Endothelial cell of umbilical vein (primary cell): ENCODE measurements around the gene HOXA2. TPM values are rescaled to one million over a fixed set of nuclear protein-coding genes. Genes with fewer than 3 reads are reported as not detected.

Experiments used
- BruUV-seq: library from RNA; stranded (reverse); fragments of 400-500 nt; replicated peaks from 2 replicates; lab custom pipeline; 2021; lab: Mats Ljungman, UMichigan
- CTCF ChIA-PET: fragments of 300-600, 350-600 bp; sonication (Branson Sonifier 250); formaldehyde crosslinking; loops from one replicate; lab custom pipeline; 2021; ENCODE audit warnings: antibody characterized with exemption, inconsistent platforms; lab: Charles Lee
- POLR2A ChIA-PET: fragments of 300-600, 350-600 bp; sonication (Branson Sonifier 250); formaldehyde crosslinking; loops from one replicate; lab custom pipeline; 2021; ENCODE audit warnings: antibody characterized with exemption, inconsistent platforms; lab: Charles Lee
- DNase-seq: peaks from one replicate; pipeline ENCODE4 v3.0.0-alpha.2; 2011; ENCODE audit warnings: low read depth, low spot score
- FAIRE-seq: peaks from 2 replicates; lab custom pipeline; 2011; peaks lifted over from hg19 to GRCh38; lab: Jason Lieb, UNC
- H2AFZ ChIP-seq: 2 replicates; pipeline ENCODE4 v1.6.0; 2012; ENCODE audit warnings: low read depth, low read length, control low read depth, inconsistent platforms
- H3K27ac ChIP-seq: 2 replicates; pipeline ENCODE4 v1.5.1; 2011; ENCODE audit warnings: low read depth, mild to moderate bottlenecking, control low read depth, low read length, moderate library complexity; ENCODE audit not compliant: insufficient read depth
- H3K27me3 ChIP-seq, 2 experiments: 2 replicates each; pipeline versions ENCODE4 v1.6.0 to v1.6.1; 2011; ENCODE audit warnings: low read length in 2 of 2, mixed read lengths in 1 of 2; ENCODE audit not compliant: control insufficient read depth in 2 of 2, insufficient read depth in 2 of 2
- H3K36me3 ChIP-seq, 2 experiments: 2 replicates in 1 of 2; 3 replicates in 1 of 2; pipeline ENCODE4 v1.5.1; 2011; ENCODE audit warnings: low read length in 2 of 2, mild to moderate bottlenecking in 1 of 2, moderate library complexity in 1 of 2; ENCODE audit not compliant: control insufficient read depth in 2 of 2, insufficient read depth in 2 of 2; ENCODE audit errors: extremely low read depth in 1 of 2
- H3K4me1 ChIP-seq: 3 replicates; pipeline ENCODE4 v1.5.1; 2011; ENCODE audit warnings: mild to moderate bottlenecking, low read length; ENCODE audit not compliant: control insufficient read depth, insufficient read depth; ENCODE audit errors: extremely low read depth
- H3K4me2 ChIP-seq: 2 replicates; pipeline ENCODE4 v1.6.1; 2011; ENCODE audit warnings: low read length, control low read depth, mixed read lengths; ENCODE audit not compliant: insufficient read depth
- H3K4me3 ChIP-seq, 3 experiments: fragments of 200-600 bp in 1 of 3; sonication (generic), shearing (Covaris generic) in 1 of 3; replicated peaks in 1 of 3; 2 replicates each; pipeline ENCODE4 v1.5.1; 2011 to 2016; ENCODE audit warnings: control low read depth in 3 of 3, low read length in 3 of 3, mild to moderate bottlenecking in 2 of 3, inconsistent platforms in 1 of 3, low read depth in 1 of 3, moderate library complexity in 1 of 3; ENCODE audit not compliant: insufficient read depth in 1 of 3
- H3K79me2 ChIP-seq: 2 replicates; pipeline ENCODE4 v1.6.0; 2012; ENCODE audit warnings: low read length, inconsistent platforms; ENCODE audit not compliant: control insufficient read depth, insufficient read depth
- H3K9ac ChIP-seq: replicated peaks from 2 replicates; pipeline ENCODE3; 2011; ENCODE audit warnings: low read length, control low read depth; ENCODE audit not compliant: insufficient read depth; ENCODE audit errors: extremely low read depth
- H3K9me1 ChIP-seq: replicated peaks from 3 replicates; pipeline ENCODE4 v1.6.0; 2011; ENCODE audit warnings: mild to moderate bottlenecking, low read length; ENCODE audit not compliant: control insufficient read depth, insufficient read depth; ENCODE audit errors: extremely low read depth
- H3K9me3 ChIP-seq: replicated peaks from 2 replicates; pipeline ENCODE4 v1.5.1; 2012; ENCODE audit warnings: low read length, inconsistent platforms; ENCODE audit not compliant: control insufficient read depth, insufficient read depth
- H4K20me1 ChIP-seq: replicated peaks from 2 replicates; pipeline ENCODE3; 2011; ENCODE audit warnings: mild to moderate bottlenecking, low read length; ENCODE audit not compliant: control insufficient read depth, insufficient read depth; ENCODE audit errors: extremely low read depth
- EZH2 ChIP-seq: IDR thresholded peaks from 2 replicates; pipeline ENCODE4 v1.6.1; 2012; ENCODE audit warnings: borderline replicate concordance, low read depth, mild to moderate bottlenecking, moderate library complexity, low read length, inconsistent platforms; ENCODE audit not compliant: severe bottlenecking
- FOS ChIP-seq: IDR thresholded peaks from 2 replicates; pipeline ENCODE4 v1.6.1; 2011; ENCODE audit warnings: mild to moderate bottlenecking, low read length, moderate library complexity, borderline replicate concordance; ENCODE audit not compliant: insufficient read depth
- GATA2 ChIP-seq: IDR thresholded peaks from 2 replicates; pipeline ENCODE4 v1.7.0; 2011; ENCODE audit warnings: low read depth, mild to moderate bottlenecking, moderate library complexity, mixed read lengths, low read length; ENCODE audit not compliant: insufficient read length, insufficient read depth
- JUN ChIP-seq: IDR thresholded peaks from 2 replicates; pipeline ENCODE4 v1.6.1; 2011; ENCODE audit warnings: borderline replicate concordance, low read depth; ENCODE audit not compliant: insufficient read length, insufficient read depth
- MAX ChIP-seq: IDR thresholded peaks from 2 replicates; pipeline ENCODE4 v1.6.1; 2011; ENCODE audit not compliant: insufficient read depth, insufficient read length
- MYC ChIP-seq: IDR thresholded peaks from one replicate; pipeline ENCODE4 v1.6.1; 2011; ENCODE audit warnings: mild to moderate bottlenecking, low read depth, low read length
- POLR2A ChIP-seq: IDR thresholded peaks from 2 replicates; pipeline ENCODE4 v1.6.1; 2012; ENCODE audit warnings: low read depth, mild to moderate bottlenecking, control low read depth, low read length
- POLR2AphosphoS5 ChIP-seq: IDR thresholded peaks from 2 replicates; pipeline ENCODE4 v1.6.1; 2012; ENCODE audit warnings: low read depth, mild to moderate bottlenecking, control low read depth, low read length, moderate library complexity; ENCODE audit not compliant: insufficient read depth
- dilution Hi-C: fragments of 300-500 bp; cut with MboI; formaldehyde crosslinking; loops from one replicate; pipeline ENCODE4 v1.15.0; 2019; ENCODE audit warnings: low sequenced_read_pairs; ENCODE audit not compliant: extremely low pct_ligation_motif_present
- intact Hi-C: fragments of 100-400 bp; cut with micrococcal nuclease; formaldehyde crosslinking; loops from one replicate; pipeline ENCODE4 v1.10.0; 2022
- polyA plus RNA-seq, 4 experiments: library from polyadenylated mRNA; depleted of rRNA in 3 of 4; stranded (reverse) in 3 of 4; unstranded in 1 of 4; fragments of >200 nt; gene quantifications; 2 replicates each; pipeline versions ENCODE4 v1.2.1 to v1.2.3, GENCODE V29; 2011 to 2012; ENCODE audit warnings: missing spikeins in 1 of 4
- total RNA-seq: library from RNA; stranded (reverse); gene quantifications from 2 replicates; pipeline ENCODE4 v1.2.3, GENCODE V29; 2021
- TF ChIP-seq, protein P1 (sequence below), 2 donors: IDR thresholded peaks; 1 replicate in 1 of 2; 2 replicates in 1 of 2; pipeline ENCODE4 v1.5.1; 2011; ENCODE audit warnings: low read length in 2 of 2, mild to moderate bottlenecking in 2 of 2, moderate library complexity in 2 of 2, control low read depth in 1 of 2, inconsistent platforms in 1 of 2, low read depth in 1 of 2; ENCODE audit not compliant: insufficient read depth in 1 of 2; ENCODE audit errors: extremely low read depth in 1 of 2

HOXA2 gene
- total and polyA plus RNA-seq, 2 donors (not counting 3 experiments of a cell fraction or from before 2014, with no cell fraction given): 1.6 to 2.3 TPM

DNA sequence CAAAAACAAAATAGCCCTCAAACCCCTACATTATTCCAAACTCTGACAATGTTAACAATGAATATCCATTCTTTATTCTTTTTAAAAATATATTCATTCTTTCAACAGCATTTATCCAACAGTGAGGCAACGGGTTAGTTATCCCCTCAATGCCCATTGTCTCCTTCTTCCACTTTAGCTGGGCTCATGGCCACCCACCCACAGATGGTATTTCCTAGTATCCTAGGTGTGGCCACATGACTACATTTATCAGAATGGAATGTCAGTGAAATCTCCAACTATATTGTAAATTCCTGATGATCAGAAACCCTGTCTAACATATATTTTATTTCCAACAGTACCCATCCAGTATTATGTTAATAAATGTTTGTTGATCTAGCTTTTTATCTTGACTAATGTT is 20.3 kb downstream of the HOXA2 start:
- Histone ChIP-seq H3K4me3 (no peak overlapping the region), H3K27me3 (no peaks in the 10 kb centered on the region), H3K9me1 (no peaks in the 10 kb centered on the region), H3K9me3 (no peaks in the 10 kb centered on the region), H3K9ac (no peak overlapping the region), H3K4me1 (no peaks in the 10 kb centered on the region), H3K79me2 (no peaks in the 10 kb centered on the region), H3K27ac (no peak overlapping the region), H2AFZ (no peak overlapping the region), H4K20me1 (no peaks in the 10 kb centered on the region), H3K36me3 (no peaks in the 10 kb centered on the region), H3K4me2 (no peak overlapping the region)
- ChIA-PET CTCF (interaction anchor here (1.4 to 1.7 kb wide), 2 partner anchors 9 to 16 kb away, joined by 4 to 5 read pairs; no protein-coding TSS in a partner anchor), POLR2A (no interaction called here)
- FAIRE-seq: no peak
- no peak for DNase-seq
- BruUV-seq: no TSS peak
- intact Hi-C loops: no loop called here
- no peak for TF ChIP-seq JUN
- no peak for TF ChIP-seq POLR2A
- TF ChIP-seq MAX: no peak
- TF ChIP-seq, protein P1, sequence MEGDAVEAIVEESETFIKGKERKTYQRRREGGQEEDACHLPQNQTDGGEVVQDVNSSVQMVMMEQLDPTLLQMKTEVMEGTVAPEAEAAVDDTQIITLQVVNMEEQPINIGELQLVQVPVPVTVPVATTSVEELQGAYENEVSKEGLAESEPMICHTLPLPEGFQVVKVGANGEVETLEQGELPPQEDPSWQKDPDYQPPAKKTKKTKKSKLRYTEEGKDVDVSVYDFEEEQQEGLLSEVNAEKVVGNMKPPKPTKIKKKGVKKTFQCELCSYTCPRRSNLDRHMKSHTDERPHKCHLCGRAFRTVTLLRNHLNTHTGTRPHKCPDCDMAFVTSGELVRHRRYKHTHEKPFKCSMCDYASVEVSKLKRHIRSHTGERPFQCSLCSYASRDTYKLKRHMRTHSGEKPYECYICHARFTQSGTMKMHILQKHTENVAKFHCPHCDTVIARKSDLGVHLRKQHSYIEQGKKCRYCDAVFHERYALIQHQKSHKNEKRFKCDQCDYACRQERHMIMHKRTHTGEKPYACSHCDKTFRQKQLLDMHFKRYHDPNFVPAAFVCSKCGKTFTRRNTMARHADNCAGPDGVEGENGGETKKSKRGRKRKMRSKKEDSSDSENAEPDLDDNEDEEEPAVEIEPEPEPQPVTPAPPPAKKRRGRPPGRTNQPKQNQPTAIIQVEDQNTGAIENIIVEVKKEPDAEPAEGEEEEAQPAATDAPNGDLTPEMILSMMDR (IDR thresholded peaks at IDR 0.05; ENCODE audit: extremely low read depth in 1 of 2, insufficient read depth in 1 of 2, low read depth in 1 of 2, low read length in 2 of 2): no peak
- TF ChIP-seq FOS: no peak
- TF ChIP-seq EZH2: no peak
- no peak for TF ChIP-seq GATA2
- no peak for TF ChIP-seq MYC
- TF ChIP-seq POLR2AphosphoS5: no peak
- dilution Hi-C loops: no loop called here
